ENCODE data around the gene JADE1.

- TF ChIP-seq CTCF (conservative IDR thresholded peaks at IDR 0.05; ENCODE audit: low read depth, low read length) (no peak), FOS (IDR thresholded peaks at IDR 0.05; ENCODE audit: low read depth, low read length) (no peak), POLR2A (IDR thresholded peaks at IDR 0.05; ENCODE audit: low read depth, low read length) (no peak), USF2 (IDR thresholded peaks at IDR 0.05; ENCODE audit: low read depth, low read length) (no peak)
Observed at GRCh38 chr4:128866691-128867090, 57.2 kb downstream of the JADE1 start.
